GM20000 (cell line): ENCODE data around the gene ATG4A.

Experiments
- DNase-seq: peaks from one replicate; pipeline ENCODE4 v3.0.0; 2012; ENCODE audit warnings: low spot score
- TF ChIP-seq, protein P1 (sequence below): IDR thresholded peaks from 2 replicates; pipeline ENCODE4 v1.5.1; 2012; ENCODE audit warnings: mild to moderate bottlenecking, control low read depth; ENCODE audit errors: extremely low read depth, missing control alignments

The ATG4A gene

GRCh38 chrX:108090491-108091263 is 901 bp upstream of the ATG4A start:
- no peak for DNase-seq
- TF ChIP-seq, protein P1, sequence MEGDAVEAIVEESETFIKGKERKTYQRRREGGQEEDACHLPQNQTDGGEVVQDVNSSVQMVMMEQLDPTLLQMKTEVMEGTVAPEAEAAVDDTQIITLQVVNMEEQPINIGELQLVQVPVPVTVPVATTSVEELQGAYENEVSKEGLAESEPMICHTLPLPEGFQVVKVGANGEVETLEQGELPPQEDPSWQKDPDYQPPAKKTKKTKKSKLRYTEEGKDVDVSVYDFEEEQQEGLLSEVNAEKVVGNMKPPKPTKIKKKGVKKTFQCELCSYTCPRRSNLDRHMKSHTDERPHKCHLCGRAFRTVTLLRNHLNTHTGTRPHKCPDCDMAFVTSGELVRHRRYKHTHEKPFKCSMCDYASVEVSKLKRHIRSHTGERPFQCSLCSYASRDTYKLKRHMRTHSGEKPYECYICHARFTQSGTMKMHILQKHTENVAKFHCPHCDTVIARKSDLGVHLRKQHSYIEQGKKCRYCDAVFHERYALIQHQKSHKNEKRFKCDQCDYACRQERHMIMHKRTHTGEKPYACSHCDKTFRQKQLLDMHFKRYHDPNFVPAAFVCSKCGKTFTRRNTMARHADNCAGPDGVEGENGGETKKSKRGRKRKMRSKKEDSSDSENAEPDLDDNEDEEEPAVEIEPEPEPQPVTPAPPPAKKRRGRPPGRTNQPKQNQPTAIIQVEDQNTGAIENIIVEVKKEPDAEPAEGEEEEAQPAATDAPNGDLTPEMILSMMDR = no peak

DNA sequence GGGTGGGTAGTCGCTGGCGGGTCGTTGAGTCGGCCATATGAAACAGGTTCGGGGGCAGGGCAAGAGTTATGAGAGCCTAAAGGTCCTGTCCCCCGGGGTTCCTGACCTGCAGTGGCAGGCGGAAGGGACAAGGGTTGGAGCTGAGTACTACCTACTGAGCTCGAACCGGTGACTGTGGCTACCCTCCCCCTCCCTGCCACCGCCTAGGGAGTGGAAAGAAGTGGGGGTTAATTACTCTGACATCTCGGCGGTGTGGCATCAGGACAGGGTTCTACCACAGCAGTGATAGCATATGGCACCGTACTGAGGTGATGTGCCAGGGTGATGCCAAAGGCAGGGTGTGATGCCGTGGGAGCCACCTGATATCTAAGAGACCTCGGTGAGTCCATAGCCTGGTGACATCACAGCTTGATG is 307 bp downstream of the ATG4A start:
- TF ChIP-seq, protein P1 = no peak
- DNase-seq = peak; percentile 7

DNA sequence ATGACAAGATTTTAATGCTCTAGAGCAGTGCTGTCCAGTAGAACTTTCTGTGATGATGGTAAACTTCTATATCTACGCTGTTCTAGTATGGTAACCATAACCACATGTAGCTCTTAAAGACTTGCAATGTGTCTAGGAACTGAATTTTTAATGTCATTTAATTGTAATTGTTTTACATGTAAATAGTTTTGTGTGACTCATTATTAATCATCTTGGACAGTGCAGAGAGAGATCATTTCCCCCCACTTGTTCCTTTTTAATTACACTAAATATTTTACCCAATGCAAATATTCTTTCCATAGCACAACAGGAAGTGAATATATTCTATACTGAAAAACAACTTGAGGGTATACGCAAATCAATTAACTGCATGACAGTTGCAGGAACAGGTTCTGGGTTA is 5.8 kb downstream of the ATG4A start:
- TF ChIP-seq, protein P1 = no peak
- no peak for DNase-seq

DNA sequence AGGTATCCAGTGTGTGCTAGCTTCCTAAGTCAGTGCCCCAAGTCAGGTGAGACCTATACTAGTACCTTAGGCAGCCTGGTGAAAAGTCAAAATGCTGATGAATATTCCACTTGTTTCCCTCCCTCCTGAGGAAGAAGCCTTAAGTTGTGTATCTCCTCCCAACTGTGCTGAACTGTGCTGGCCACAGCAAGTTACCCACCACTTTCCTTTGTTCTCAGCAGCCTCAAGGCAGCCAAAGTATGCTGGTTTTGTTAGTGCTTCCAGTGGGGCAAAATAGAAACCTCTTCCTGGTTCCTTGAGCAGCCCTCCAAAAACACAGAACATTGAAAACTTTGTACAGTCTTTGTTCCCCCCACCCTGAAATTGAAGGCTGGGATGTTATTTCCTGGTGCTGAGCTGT is 13.9 kb downstream of the ATG4A start:
- TF ChIP-seq, protein P1 = no peak
- no peak for DNase-seq

GRCh38 chrX:108114541-108114940 is 23.0 kb downstream of the ATG4A start:
- DNase-seq = no peak
- TF ChIP-seq, protein P1 = no peak

DNA sequence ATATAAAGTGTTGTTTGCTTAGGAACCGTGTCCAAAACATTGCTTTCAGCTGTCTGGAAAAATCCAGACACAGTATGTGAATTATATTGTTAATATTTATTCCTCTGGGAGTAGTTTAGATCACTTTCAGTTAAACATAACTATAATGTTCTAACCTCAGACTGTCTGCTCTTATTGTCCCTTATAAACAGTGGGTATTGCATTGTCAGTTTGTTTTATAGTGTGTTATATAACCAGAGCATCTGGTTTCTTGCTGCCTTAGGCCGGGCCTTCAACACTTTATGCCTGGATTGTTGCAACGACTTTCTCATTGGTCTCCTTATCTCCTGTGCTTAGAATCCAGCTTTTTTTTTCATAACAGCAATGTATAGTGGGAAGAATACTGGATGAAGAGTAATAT is 26.4 kb downstream of the ATG4A start:
- no peak for DNase-seq

GRCh38 chrX:108121291-108121690 is 29.7 kb downstream of the ATG4A start:
- no peak for DNase-seq
- TF ChIP-seq, protein P1 = no peak

More for the DNA sequence above, 26.4 kb downstream of the ATG4A start:
- TF ChIP-seq, protein P1 = no peak
